ENCODE data around the gene FUT7.
"Not testable (repeated sequence)": the region's sequence is repeated elsewhere in the genome, so short reads cannot be mapped to it uniquely, and the experiment has no call there.

FUT7 gene

GRCh38 chr9:137049544-137050449 is 17.9 kb upstream of the FUT7 start:
- DNase-seq, result peak; percentile 48

- no peak for DNase-seq
Observed at GRCh38 chr9:137048655-137049543, 17.0 kb upstream of the FUT7 start.

- DNase-seq, result peak; percentile 74
Observed at GRCh38 chr9:137046088-137046787, 14.3 kb upstream of the FUT7 start, which contains the start of gene NPDC1. TSS of gene NPDC1 (minus strand) at chr9:137046177. CDS start at chr9:137045989, 188 bp downstream.

DNA sequence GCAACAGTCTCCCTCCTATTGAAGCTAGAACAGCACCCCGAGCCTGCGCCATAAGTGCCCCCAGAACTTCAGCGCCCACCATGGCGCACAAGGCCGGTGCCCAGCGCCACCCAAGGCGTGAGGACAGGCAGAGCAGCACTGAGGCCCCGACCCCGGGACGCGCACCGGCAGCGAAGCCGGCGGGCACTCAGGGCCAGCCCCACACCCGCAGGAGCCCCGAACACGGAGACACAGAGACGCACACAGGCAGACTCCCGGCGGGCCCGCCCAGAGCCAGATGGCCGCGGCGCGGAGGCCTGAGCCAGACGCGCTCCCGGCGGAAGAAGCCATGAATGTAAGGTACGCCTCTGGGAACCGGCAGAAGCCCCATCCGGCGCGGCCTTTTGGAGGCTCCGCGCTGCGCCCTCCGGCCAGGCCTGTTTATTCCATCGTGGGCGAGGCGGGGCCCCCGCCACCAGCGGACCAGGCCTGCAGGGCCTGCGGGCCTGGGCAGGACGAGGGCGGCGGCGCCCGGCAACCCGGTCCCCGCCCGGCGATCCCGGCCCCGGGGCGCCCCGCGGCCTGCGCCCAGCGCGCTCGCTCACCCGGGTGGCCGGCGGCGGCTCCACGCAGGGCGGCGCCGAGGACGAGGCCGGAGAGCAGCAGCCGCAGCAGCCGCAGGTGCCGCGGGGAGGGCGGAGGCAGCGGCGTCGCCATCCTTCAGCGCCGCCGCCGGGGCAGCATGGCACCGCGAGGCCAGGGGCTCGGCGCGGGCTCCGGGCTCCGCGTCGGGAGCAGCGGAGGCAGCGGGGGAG is 13.6 kb upstream of the FUT7 start:
- DNase-seq, result no peak

GRCh38 chr9:137044502-137045177 is 12.8 kb upstream of the FUT7 start:
- no peak for DNase-seq

- DNase-seq, result no peak
Observed at GRCh38 chr9:137044037-137044436, 12.1 kb upstream of the FUT7 start.

- DNase-seq, result no peak
Observed at GRCh38 chr9:137042751-137043727, 11.2 kb upstream of the FUT7 start.

GRCh38 chr9:137041124-137041523 is 9.2 kb upstream of the FUT7 start:
- no peak for DNase-seq

DNA sequence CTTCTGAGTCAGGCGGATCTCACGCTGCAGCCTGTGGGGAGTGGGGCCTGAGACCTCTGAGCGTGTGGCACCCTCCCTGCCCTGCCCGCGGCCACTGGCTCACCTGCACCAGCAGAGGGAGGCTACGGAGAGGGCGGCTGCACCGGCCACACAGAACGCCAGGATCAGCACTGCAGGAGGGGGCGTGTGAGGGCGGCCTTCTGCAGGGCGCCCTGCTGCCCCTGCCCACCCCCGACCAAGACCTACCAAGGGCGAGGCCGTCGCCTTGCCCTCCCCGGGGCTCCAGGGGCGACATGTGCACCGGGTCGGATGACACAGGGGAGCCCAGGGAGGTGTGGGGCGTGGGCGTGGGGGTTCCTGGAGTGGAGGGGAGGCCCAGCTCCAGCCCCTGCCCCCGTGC is 8.7 kb upstream of the FUT7 start:
- DNase-seq, result no peak

DNA sequence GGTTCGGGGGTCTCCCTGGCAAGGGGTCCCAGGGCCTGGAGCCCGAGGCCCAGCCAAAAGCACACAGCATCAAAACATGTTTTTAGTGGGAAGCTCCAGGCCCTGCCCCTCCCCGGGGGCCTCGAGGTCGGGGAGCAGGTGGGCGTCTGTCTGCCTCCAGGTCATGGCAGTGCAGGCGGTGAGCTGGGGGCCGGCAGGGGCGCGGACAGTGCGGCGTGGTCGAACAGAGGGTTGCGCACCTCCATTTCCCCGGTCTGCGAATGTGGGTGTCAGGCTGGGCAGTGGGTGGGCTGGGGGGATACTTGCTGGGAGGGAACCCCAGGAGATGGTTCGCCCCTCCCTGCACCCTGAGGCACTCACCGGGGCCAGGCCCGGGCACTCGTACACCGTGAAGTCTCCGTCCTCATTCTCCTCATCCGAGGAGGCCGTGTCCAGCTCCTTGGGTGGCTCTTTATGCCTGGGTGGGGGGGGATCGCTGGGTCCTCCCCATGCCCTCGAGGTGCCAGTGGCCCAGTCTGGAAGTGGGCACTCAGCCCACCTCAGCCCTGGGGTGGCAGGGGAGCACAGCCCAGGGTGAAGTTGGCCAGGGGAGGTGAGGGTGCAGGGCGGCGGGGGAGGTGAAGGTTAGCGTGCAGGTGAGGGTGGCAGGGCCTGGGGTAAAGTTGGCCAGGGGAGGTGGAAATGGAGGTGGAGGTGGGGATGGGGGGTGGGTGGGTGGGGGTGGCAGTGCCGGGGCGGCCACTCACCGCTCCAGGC is 7.9 kb upstream of the FUT7 start:
- no peak for DNase-seq

DNA sequence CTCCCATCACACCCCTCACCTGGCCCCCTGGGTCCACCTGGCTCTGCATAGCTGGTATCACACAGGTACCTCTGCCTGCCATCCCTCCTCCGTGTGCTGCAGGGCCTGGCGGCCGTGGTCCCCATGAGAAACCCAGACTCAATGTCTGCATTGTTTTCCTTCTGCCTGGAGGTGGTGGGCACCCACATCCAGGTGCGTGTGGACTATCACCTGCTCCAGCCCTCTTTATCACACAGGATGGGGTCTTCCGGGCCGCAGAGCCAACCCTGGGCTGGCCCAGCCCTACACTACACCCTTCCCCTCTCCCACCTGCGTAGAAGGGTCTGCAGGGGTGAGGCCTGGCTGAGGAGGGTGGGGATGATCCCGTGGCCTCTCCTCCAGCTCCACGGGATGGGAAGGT is 7.0 kb upstream of the FUT7 start:
- DNase-seq, result no peak

- no peak for DNase-seq
Observed at GRCh38 chr9:137037483-137037882, 5.6 kb upstream of the FUT7 start.

- DNase-seq, result no peak
Observed at GRCh38 chr9:137037035-137037434, 5.1 kb upstream of the FUT7 start.

DNA sequence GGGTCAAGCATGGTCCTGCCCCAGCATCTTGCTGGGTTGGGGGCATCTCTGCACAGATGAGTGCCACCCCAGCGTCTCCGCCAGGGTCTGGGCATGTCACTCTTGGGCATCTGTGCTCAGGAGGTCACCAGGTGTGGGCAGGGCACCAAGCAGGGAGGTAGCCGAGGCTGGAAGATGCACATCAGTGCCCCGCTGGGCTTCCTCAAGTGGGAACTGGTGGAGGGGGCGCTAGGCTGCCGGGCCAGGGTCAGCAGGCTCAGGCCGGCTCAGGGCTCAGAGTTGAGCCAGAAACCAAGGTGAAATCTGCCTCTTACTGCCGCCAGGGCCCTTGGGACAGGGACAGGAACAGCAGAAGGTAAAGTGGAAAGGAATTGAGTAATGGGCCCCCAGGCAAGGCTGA is 4.0 kb upstream of the FUT7 start:
- no peak for DNase-seq

DNA sequence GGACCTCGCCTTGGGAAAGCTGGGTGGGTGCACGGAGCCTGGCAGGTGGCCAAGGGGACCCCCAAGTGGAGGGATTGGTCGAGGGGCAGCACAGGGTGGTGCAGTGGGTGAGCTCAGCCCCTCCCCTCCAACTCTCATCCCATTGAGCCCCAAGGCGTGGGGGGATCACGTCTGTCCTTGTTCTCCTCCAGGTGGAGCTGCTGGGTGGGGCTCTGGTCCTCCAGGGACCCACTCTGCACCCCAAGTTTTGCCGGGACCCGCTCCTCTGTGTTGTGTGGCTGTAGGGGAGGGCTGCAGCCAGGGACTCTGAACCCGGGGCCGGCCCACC is 3.6 kb upstream of the FUT7 start:
- no peak for DNase-seq

GRCh38 chr9:137034709-137035506 is 3.0 kb upstream of the FUT7 start:
- DNase-seq, result peak; percentile 85

DNA sequence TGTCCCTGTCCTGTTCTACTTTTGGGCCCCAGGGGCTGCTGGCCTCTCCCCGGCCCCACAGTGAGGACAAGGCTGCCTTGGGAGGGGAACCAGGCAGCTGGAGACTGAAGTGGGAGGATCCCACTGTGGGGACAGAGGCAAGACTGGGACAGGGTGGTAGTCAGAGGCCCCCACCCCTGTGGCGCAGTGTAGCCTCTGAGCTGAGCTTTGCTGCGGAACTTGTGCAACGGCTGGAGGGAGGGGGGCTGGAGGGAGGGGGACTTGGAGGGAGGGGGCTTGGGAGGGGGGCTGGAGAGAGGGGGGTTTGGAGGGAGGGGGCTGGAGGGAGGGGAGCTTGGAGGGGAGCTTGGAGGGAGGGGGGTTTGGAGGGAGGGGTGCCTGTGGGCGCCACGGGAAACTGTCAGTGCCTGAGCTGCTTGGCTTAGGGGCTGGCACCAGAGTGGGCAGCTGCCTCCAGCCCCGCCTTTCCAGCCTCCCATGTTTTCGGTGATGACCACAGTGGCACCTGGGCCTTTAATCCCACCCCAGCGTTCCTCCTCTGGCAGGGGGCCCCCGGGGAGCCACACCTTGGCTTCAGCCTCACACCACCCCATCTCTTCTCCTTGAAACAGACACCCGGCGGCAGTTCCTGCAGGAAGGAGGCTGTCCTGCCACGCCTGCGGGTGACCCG is 2.3 kb upstream of the FUT7 start:
- DNase-seq, result no peak

DNA sequence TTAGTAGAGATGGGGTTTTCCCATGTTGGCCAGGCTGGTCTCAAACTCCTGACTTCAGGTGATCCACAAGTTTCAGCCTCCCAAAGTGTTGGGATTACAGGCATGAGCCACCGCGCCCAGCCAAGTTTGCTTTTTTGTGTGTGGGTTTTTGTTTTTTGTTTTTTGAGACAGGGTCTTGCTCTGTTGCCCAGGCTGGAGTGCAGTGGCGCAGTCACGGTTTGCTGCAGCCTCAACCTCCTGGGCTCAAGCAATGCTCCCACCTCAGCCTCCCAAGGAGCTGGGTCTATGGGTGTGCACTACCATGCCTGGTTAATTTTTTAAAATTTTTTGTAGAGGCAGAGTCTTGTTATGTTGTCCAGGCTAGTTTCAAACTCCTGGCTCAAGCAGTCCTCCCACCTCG is 1.6 kb upstream of the FUT7 start:
- DNase-seq, result not testable (repeated sequence)

All from CD4-positive, alpha-beta T cell treated with Interleukin-4 for 4 hours (primary cell).